ENCODE results near the gene PCDH9.

Gene PCDH9

DNA sequence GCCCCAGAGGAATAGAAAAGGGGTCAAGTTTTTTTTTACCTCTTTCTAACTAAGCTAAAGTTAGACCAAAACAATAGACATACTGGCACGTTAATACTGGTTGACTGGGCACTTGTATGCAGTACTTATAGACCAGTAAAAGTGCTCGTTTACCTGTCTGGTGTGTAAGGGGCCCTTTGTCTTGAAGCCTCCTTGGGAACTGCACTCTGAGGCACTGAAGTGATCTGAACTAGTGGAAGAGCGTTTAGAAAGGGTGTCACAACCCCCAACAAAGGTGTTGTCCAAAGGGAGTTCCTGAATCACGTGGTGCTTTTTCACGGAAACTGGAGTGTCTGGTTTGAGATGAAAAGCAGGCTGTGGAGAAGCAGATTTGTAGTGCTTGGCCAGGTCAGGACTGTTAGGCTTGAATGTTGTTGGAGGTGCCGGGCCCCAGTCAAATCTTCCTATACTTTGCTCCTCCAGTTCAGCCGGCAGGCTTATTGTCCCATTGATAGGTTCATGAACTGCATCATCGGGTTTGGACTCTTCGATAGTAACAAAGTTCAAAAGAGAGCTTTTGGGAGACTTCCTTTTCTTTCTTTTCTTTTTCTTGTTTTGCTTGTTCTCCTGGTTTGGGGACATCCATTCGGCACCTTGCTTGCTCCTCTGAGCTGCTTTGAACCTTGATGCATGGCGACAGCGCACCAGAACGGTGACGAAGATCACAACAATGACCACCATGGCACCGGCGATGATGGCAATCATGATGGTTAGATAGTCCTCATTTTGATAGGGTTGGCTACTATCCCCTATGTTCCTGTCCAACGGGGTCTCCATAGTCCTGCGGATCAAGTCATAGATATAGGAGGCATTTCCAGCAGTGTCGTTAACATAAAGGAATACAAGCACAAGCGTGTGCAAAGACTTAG, 4.6 kb downstream of the PCDH9 start:
- DNase-seq (ENCODE audit: low spot score) = no peak

DNA sequence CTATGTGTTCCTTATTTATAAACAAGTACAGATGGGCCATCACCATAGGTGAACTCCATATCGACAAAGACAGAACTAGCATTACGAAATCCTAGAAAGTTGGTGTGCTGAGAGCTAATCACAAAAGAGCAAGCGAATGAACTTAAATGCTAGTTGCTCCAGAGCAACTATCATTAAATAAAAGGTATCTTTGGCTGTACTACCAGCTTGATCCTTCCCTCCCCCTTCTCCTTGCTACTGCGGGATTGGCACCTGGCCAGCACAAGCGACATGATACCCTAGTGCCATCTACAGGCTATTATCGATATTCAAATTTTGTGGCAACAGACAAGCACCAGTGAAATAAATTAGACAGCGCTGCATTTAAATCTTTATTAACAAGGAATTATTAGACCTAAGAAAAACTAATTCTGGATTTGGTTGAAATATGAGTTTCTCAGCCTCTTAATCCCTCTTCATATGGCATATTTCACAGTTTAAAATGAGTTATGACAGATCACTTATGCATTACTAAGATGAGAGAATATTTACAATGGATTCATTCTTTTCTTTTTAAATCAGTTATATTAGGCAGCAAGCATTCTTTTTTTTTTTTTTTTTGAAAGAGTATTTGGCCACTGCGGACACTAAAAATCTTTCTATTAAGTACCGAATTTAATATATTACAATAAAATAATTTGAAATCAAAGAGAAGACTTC, 5.8 kb downstream of the PCDH9 start:
- peak; percentile 58 for DNase-seq (ENCODE audit: low spot score)

DNA sequence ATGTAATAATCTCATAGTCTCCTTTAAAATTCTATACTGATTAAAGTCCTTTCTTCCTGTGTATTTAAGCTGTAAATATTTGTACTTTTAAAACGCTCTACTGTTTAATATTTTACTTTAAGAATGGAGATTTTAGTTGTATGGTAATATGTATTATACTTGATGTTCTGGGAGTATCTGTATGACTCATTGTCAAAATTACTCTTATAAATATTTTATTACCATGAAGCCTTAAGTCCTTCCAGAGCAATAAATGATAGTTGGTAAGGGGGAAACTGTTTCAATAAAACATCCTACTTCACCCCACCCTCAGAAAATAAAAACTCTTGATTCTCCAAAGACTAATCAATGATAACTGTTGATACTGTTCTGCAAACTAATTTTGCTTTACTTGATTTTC, 6.4 kb downstream of the PCDH9 start:
- no peak for DNase-seq (ENCODE audit: low spot score)

DNA sequence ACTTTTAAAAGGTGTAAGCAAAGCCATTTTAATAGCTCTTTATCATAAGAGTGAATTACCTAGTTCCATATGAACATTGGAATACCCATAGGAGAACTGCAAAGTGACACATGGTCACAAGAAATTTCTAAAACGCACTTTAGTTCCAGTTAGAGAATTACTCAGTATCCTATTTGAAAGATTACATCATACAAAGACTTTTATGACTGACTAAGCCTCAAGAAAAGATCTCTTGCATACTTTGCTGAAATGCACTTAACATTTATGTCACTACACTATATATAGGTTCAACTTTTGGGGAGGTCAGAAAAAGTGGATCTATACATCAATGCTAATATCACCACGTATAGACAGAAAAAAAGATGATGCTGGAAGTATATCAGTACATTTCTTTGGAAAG, 7.1 kb downstream of the PCDH9 start:
- no peak for DNase-seq (ENCODE audit: low spot score)

DNA sequence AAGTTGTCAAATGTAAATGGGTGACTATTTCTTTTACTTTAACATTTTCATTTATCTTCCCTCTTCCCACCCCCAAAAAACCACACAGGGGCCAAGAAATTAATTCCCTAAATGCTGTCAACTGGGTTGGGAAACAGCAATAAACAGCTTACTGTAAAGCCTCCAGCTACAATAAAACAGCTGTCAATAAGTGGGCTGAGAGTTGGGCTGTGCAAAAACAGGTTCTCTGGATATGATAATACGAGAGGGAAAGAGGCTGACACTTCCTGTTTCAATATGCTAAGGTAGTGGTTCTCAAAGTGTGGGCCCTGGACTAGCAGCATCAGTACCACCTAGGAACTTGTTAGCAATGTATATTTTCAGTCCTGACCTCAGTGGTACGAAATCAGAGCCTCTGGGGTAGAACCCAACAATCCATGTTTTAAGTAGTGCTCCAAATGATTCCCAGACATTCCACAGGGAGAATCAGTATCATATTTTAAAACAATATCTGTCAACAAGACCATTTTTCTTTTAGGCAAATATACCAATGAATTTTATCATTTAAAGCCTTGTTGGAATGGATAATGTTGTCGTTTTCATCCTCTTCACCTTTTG, 8.4 kb downstream of the PCDH9 start:
- no peak for DNase-seq (ENCODE audit: low spot score)

DNA sequence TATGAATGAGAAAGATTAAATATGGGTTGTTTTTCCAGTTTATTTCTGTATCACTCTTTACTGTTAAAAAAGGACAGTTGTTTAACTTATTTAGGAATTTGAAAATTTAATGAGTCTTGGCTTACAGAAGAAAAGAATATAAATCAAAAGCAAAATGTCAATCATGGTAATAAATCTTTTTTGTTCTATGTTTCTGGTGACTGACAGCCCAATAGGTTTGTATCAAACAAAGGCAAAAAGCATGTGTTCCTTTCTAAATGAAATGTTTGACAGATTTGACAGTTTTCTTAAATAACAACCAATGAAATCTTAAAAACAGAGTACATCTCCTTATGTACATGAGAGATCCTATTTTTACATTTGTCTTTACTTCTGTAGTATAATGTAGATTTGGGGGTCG, 11.0 kb downstream of the PCDH9 start:
- no peak for DNase-seq (ENCODE audit: low spot score)

DNA sequence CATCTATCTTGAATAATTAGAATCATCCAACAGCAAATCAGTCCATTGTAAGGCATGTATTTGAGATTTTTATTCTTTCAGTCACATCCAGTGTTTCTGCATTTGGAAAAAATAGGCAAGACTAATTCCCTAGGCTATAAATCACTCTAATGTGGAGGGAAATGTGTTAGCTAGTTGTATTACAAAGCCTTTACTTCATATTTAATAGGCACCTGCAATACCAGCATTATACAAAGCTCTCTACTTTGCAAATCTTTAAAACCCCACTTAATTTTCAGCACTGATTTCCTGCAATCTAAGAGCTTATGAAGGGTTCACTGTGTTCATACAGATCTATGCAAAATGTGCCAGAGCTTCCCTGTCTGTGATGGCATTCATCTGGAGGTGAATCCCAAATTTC, 12.3 kb downstream of the PCDH9 start:
- DNase-seq (ENCODE audit: low spot score) = no peak

DNA sequence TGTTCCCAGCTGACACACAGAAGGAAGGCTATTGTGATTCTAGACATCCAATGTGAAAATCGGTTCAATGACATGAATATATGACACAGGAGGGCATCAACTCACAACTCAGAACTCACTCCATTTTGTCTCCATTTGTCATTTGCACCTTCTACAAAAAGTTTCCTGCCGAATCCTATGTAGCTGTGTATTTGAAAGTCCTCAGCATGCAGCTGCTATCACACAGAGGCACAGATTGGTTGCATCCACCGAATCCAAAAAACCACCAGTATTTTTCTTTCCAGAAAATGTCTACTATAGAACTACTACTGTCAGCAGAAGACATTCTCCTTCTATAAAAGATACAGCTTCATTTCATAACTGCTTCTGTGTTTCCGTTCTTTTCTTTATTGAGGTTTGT, 13.3 kb downstream of the PCDH9 start:
- no peak for DNase-seq (ENCODE audit: low spot score)

DNA sequence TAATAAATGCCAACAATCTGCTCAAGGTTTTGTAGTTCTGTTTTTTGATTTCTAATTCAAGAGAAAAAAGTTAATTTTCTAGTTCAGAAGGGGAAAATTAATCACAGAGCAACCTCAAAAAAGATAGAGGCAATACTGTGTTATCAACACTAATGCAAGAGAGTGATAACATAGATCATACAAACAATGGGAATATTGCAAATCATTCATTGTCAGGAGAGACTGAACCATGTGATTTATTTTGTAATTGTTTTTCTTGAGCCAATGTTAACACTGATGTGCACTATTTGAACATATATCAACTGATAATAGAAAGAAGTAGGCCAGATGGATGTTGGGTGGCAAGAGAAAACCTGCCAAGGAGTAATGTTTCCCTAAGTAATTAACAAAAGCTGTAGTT, 19.9 kb downstream of the PCDH9 start:
- DNase-seq (ENCODE audit: low spot score) = no peak

DNA sequence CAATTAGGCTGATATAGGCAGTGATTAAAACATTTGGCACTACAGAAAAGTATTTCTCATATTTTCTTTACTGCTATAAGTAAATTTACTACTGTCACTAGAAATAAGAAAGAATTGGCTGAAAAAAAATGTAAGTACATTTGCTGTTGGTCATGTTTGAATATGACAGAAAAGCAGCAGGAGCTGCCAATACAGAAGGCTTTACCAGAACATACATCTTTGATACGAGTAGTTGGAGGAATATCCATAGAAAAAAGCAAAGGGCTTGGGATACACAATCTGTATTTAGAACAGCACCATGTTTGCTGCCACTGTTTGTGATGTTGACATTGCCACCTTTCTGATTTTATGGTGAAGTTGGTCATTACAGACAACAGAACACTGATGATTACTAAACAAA, 21.6 kb downstream of the PCDH9 start:
- no peak for DNase-seq (ENCODE audit: low spot score)

DNA sequence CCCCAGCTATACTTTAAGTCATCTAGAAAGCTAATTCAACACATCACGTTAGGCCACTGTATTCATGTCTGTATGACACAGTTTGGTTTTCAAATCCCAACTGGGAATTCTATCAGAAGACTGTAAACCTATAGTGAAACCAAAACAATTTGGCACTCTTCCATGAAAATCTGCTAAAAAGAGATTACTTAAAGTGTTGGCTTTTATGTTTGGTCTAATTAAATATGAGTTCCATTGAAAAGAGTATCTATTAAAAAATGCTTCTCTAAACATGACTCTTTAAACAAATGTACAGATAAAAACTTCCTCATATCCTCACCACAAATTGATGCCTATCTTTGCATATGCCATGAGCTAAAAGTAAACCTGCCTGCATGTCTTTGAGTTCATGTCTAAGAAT, 25.4 kb downstream of the PCDH9 start:
- no peak for DNase-seq (ENCODE audit: low spot score)

DNA sequence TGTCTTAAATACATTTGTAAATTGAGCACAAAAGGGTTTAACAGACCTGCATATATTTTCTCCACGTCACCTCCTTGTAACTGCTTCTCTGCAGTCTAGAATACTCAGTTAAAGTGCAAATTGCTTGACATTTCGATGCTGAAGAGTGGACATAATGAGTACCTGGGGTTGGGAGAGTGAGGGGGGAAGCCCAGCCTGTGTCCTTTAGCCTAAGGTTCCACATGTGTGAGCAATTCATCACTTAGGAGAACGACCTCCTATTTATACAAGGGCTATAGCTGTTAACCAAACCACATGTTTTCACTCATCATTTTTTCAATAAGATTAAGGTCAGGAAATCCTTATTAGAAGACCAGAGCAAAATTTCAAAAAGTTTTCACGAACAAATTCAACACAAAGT, 29.5 kb downstream of the PCDH9 start:
- DNase-seq (ENCODE audit: low spot score) = no peak

DNA sequence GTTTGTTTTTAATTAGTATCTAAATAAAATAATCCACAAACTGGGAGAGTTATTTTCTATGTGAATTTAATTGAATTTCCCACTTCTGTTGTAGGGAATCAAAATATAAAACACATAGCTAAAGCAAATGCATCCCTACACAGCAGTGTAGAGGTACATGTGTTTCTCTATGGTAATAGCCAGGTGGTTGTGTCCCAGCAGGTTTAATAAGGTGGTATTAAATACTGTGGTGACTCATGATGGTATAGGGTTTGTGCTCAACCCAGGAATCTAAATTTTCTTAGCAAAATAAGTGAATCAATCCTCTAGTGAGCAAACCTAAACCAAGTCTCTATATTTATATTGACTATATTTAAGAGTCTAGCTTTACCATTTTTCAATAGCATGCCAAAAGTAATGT, 30.0 kb downstream of the PCDH9 start:
- DNase-seq (ENCODE audit: low spot score) = no peak

DNA sequence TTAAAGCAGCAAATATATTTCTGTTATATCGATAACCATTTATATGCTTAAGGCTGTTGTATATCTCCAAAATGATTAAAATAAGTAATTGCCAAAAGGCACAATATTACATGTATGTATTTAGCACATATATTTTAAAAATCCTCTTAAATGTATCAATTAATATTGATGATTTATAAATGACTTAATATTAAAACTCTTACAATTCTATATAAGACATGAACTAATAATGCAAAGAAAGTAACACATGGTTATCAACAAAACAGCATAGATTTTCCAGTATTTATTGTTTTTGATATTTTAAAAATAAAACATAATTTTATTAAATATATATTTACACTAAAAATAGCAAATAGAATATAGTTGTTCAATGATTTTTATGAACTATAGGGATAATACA, 32.4 kb downstream of the PCDH9 start:
- no peak for DNase-seq (ENCODE audit: low spot score)

DNA sequence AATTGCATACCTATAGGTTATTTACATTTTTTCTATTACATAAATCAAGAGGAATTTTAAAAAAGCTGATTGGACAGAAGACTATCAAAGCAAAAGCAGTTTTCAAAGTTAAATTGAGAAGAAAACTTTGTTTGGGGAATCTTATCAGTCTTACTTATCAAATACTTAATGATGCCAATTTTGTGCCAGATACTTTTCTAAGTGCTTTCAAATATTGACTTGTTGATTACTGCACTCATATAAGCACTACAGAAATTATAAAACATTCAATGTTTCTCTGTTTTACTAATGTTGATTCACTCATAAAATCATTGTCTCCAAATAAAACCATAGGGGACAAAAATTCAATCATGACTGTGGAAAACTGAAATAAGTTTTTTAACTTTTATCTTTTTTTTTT, 36.2 kb downstream of the PCDH9 start:
- DNase-seq (ENCODE audit: low spot score) = no peak

DNA sequence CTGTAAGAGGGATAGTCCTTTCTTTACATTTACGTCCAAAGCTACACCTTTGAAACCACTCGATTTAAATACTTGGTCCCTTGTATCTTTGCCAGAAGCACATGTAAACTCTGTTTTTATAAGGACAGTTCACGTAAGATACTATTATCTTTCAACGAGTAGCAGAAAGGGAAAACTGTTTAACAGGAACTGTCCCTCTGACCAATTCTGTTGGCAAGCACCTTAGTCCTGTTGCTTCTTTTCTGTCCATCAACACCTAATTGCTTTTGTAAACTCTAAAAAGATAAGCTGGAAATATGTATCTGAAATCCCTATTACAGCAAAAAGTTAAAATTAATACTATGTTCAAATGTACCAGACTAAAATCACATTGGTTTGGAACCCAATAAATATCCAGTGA, 37.4 kb downstream of the PCDH9 start:
- DNase-seq (ENCODE audit: low spot score) = no peak

DNA sequence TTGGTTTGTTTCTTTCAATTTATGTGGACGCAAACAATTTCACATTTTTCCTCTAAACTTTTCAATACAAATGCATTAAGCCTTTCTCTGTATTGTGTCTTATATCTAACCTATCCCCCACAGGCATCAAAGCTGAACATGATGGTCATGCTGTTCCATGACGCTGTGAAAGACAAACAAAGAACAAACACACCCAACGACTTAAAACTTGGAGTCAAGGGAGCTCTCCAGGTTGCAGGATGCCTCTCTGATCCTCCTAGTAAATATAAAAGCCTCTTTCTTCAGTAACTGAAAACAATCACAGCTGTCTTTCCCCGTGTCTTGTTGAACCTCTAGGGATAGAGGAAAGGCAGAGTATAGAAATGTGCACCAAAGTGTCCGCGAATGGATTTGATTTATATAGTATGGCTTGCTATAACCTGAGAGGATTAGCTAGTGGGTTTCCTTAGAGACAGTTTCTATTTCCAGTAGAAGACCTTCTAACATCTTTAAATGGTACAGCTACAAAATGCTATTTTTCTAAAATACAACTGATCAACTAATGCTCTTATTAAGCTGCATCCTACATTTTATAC, 43.1 kb downstream of the PCDH9 start:
- DNase-seq (ENCODE audit: low spot score) = no peak

DNA sequence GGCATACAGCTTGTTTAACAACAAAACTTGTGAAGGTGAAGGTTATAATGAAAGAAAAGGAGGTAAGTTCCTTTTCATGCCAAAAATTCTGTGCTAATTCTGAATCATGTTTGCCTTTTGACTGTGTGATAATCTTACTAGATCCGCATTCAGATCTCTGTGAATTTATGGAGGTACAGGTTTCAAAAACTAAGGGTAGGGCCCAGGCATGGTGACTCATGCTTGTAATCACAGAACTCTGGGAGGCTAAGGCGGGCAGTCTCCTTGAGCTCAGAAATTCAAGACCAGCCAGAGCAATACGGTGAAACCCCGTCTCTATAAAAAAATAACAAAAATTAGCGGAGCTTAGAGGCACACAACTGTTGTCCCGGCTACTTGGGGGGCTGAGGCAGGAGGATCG, 45.9 kb downstream of the PCDH9 start:
- no peak for DNase-seq (ENCODE audit: low spot score)

DNA sequence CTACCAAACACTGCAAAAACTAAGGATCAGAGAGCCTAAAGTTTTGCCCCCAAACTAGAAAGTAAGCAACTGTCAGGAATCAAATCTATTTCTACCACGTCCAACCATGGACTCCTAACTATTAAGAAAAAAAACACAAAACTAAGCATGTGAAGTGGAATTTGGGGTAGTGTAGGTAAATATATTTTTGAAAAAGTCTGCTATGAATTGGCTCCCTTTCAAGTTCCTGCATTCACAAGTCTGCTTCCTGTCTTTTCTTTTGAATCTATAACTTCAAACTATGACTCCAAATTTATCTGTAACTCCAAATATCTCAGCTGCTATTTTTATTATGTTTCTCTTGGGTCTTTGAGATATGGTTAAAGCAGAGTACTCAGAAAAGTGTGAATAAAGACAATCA, 47.0 kb downstream of the PCDH9 start:
- no peak for DNase-seq (ENCODE audit: low spot score)

DNA sequence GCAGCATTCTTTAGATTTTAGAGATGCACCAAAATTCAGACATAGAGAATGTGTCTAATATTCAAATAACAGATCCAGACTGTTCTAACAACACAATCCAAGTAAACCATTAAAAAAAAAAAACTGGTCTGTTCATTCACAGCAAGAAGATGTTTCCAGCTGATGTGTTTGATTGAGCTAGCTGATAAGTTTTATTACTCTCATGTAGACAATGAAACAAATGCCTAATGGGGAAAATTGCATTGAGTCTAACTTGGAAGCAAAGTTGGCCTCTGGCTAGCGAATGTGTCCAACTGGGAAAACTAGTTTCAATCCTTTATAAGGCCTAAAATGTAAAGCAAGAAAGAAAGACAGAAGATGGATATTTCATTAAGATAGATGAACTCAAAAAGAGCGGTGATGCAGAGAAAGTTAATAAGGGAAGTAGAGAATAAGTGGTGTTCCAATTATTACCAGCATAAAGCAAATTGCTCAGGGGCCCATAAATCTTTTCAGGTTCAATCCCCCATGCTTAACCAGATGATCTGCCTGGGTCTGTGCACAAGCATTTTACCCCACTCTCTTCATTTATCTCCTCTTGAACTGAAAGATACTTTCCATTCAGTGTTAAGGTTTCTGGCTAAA, 54.2 kb downstream of the PCDH9 start:
- no peak for DNase-seq (ENCODE audit: low spot score)

DNA sequence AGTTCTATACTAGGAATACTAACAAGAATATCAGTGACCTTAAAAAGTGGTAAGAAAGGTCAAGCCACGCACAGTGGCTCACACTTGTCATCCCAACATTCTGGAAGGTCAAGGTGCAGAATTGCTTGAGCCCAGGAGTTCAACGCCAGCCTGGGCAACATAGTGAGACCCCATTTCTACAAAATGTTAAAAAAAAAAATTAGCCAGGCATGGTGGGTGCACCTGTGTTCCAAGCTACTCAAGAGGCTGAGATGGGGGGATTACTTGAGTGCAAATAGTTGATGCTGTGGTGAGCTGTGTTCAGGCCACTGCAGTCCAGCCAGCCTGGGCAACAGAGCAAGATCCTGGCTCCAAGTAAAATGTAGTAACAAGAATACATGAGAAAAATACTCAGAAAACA, 61.8 kb downstream of the PCDH9 start:
- DNase-seq (ENCODE audit: low spot score) = no peak

DNA sequence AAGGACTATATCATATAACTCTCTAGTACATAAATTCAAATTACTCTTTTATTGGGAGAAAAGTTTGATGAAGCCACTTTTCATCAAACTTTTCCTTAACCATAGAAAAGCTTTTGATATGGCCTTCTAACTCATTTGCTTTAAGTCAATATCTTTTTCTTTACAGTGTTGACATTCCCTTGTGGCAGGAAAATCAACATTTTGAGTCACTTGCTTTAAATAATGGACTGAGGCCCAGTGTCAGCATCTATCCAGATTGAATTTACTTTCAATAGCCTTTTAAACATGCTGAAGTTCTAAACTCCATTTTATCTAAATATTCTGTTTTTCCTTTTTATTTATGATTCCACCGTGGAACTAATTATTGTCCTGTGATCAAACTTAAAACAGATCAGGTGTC, 62.7 kb downstream of the PCDH9 start:
- no peak for DNase-seq (ENCODE audit: low spot score)

DNA sequence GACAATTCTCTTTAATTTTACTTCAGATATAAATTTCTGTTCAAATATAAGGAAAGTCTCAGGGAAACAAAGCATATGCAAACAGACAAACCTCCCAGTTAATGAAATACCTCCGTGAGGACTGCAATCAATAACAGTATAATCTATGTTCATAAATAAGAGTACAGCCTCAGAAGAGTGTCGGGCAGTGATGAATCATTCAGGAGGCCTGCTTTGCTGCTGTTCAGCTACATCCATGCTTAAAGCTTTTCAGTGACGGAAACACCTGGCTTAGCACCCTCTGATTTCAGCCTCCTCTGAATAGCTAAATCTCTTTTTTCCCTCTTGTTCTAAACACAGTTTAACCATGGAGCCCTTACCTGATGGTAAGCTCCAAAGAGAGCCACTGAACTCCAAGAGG, 69.0 kb downstream of the PCDH9 start:
- no peak for DNase-seq (ENCODE audit: low spot score)
